Effector CD8-positive, alpha-beta T cell (primary cell): Measurements from ENCODE around the gene KRT84.

Experiments
- DNase-seq: peaks from one replicate; lab custom pipeline; 2025; lab: John Stamatoyannopoulos, UW
- total RNA-seq, 4 experiments: gene quantifications; one replicate each; lab custom pipeline; 2026; lab: John Stamatoyannopoulos, UW

Gene KRT84, protein sequence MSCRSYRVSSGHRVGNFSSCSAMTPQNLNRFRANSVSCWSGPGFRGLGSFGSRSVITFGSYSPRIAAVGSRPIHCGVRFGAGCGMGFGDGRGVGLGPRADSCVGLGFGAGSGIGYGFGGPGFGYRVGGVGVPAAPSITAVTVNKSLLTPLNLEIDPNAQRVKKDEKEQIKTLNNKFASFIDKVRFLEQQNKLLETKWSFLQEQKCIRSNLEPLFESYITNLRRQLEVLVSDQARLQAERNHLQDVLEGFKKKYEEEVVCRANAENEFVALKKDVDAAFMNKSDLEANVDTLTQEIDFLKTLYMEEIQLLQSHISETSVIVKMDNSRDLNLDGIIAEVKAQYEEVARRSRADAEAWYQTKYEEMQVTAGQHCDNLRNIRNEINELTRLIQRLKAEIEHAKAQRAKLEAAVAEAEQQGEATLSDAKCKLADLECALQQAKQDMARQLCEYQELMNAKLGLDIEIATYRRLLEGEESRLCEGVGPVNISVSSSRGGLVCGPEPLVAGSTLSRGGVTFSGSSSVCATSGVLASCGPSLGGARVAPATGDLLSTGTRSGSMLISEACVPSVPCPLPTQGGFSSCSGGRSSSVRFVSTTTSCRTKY
- total RNA-seq: 0 reads per million in 4 experiments

DNA sequence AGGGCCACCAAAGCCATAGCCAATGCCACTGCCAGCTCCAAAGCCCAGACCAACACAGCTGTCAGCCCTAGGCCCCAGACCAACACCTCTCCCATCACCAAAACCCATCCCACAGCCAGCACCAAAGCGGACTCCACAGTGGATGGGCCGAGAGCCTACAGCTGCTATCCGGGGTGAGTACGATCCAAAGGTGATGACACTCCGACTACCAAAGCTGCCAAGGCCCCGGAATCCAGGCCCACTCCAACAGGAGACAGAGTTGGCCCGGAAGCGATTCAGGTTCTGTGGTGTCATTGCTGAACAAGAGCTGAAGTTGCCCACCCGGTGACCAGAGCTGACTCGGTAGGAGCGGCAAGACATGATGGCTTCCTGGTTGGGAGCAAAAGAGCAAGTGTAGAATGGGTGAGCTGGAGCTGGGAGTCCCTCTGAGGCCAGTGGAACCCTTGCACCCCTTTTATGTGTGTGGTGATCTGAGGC is at the start of gene KRT84:
KRT84 (minus strand) TSS at position 427 of the 477 bp plus-strand sequence; CDS start at position 360, 67 bp downstream.
- no peak for DNase-seq

DNA sequence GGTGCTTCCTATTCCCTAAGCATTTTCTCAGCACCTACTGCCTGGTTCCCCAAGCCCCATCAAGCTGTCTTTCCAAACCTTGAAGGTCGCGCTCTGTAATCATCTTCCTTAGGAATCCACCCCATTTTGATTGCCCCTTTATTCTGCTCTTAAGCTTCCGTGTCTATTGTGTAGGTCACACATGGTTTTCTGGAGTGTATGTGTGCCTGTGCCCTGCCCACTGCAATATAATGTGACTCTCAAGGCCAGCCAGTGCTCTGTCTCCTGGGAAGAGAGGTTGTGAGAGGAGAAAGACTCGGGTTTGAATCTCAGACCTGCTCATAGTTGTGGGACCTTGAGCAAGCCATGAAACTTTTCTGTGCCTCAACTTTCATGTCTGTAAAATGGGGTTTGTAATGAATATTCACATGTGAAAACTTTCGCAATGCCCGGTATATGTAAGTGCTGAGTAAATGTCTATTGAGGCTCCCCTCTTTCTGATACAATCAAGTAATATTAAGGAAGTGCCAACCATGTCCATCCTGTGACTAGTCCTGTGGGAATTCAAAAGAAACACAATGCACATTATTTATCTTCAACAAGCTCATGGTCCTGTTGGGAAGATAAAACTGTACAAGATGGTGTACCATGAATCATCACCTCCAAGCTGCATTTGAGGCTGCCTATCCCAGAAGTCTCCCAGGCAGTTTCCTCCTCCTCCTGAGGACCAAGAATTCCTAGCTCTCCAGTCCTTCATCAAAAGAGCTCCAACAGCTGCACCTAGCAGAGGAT is 49.5 kb upstream of the KRT84 start:
- DNase-seq: no peak

GRCh38 chr12:52434081-52434733 is 48.8 kb upstream of the KRT84 start, which contains the start of gene KRT75:
TSS of gene KRT75 (minus strand) at chr12:52434371. CDS start at chr12:52434304, 67 bp downstream.
- DNase-seq: no peak

GRCh38 chr12:52433501-52434080 is 48.1 kb upstream of the KRT84 start:
- no peak for DNase-seq

DNA sequence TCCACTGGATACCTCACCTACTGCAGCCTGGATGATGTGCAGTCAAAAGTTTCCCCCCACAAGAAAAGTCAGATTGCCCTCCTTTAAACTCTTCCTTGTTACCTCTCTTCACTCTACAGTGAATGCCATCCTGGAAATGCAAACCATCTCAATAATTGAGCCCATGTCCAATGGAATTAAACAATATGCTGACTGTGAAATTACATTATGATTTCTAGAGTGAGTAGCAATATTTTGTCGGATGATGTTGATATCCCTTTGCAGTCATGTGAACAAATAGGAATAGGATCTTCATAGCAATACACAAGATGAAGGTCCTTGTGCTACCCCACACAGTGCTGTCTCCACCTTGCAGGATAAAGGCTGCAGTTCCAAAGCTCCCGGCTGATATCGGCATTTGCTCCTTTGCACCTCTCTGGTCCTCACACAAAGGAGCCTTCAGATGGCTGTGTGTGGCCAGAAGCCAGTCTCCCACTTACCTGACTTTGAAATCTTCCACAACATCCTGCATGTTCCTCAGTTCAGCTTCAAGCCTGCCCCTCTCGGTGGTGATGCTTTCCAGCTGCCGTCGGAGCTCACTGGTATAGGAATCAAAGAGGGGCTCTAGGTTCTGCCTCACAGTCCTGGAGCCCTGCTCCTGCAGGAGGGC is 47.2 kb upstream of the KRT84 start:
- DNase-seq: no peak

GRCh38 chr12:52428121-52428520 is 42.7 kb upstream of the KRT84 start:
- DNase-seq: no peak

- no peak for DNase-seq
Measured at GRCh38 chr12:52427083-52427482, 41.6 kb upstream of the KRT84 start.

DNA sequence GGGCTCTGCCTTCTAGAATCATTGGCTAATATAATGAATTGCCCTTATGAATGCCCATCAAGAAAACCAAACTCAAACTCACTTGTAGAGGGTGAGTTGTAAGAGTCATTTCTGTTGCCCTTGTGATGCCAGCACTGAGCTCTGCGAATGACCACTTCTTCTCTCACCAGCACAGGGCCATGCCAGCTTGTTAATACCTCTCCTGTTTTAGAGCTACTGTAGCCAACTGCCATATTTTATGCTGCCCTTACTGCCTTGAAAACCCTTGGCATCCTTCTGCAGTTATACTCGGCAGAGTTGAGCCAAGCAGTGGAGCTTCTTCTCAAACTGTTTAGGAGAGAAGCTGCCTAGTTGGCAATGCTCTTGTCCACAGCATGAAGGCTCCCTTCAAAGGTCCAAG is 40.6 kb upstream of the KRT84 start:
- DNase-seq: no peak

GRCh38 chr12:52425466-52425865 is 40.0 kb upstream of the KRT84 start:
- DNase-seq: no peak

DNA sequence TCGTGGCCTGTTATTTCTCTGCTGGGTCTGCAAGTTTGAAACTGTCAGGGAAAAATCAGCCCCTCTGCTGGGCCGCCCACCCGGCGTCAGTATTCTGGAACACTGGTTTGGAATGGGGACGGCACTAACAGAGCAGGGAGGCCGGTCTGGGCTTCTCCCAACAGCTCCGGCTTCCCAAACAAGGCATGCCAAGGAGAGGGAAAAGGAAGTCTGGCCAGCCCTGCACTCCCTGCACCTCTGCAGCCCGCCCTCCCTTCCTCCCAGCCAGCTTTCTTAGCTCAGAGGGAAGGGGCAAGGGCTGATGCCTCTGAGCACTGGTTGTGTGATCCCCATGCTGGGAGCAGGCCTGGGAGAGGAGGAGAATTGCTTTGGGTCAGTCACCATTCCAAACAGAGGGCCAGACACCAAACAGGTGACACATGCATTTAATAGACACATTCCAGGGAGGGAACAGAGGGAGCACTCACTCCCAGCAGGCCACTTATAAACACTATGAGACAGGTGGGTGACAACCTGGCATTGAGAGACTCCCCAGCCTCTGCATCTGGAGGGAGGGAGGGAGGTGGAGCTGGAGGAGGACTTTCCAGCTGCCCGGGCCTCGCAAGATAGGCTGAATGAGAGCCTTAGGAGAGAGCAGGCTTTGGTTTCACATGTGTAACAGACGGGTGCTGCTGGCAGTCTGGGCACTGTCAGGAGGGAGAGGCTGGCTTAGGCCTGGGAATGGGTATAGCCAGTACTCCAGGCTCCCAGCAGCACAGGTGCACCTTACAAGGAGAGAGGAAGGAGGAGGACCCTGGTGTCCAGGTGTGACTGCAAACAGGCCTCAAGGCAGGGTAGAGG is 38.4 kb upstream of the KRT84 start:
- no peak for DNase-seq

DNA sequence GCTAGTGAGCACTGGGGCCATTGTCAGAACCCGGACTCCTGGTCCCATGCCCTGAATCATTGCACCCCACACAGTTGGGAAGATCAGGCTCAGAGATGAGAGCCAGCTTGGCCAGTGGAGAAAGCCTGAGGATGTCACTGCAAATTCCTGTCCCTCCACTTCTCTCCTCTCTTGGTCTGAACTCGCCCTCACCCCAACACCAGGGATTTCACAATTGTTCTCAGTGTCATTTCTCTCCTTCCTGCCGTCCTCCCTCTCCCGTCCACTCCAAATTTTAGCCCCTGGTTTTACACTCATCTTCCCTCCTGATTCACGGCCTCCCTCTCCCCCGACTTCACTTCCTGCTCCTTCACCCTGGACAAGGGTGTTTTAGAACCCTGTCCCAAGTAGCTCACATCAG is 37.6 kb upstream of the KRT84 start:
- DNase-seq: no peak

- no peak for DNase-seq
Measured at GRCh38 chr12:52419656-52420055, 34.2 kb upstream of the KRT84 start.

DNA sequence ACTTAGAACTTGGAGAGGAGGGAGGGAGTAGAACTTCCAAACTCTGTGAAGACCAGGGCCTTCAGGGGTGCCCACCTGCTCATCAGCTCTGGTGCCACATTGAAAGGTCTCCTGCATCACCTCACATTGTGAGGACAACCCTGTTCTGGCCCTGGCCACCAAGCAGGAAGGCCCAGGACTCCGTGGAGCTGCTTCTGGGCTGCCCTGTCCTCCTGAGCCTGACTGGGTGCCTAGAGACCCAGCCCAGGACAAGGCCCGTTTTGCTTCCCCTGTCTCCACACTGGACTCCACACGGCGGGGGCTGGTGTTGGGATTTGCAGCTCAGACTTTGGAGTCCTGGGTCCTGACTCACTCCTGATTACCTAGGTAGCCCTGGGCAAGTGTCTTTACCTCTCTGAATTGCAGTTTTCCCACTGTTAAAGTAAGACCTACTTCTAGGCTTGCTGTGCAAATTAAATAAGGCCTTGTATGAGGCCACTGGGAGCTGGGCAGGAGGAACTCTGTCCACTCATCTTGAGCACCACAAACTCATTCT is 33.2 kb upstream of the KRT84 start:
- no peak for DNase-seq

DNA sequence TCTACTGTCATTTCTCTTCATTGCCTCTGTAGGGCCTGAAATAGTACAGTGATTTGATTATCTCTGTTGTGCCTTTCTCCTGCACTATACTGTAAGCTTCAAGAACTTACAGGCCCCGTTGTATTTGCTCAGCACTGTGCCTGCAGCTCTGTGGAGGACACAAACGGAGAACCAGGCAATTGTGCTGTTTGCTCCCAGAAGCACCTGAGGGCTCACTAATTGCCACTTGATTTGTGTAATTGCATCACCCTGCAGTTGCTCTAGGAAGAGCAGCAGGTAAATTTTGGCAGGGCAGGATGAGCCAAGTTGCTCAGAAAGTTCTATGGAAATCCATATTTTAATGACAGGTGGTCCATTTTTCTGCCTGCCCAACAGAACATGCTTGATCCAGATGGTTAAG is 32.3 kb upstream of the KRT84 start:
- no peak for DNase-seq

DNA sequence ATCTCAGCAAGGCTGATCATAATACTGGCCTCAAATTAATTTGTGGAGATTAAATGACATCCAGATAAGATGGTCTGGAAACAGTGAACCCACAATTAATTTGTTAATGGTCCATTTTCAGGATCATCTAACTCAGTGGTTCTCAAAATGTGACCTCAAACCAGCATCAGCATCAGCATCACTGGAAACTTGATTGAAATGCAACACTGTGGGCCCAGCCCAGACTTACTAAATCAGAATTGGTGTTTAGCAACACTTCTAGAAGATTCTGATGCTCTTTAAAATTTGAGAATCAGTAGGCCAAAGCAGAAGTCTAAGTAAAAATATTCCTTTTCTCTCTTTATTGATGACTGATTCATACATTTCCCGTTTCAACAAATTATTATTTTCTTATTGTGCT is 31.3 kb upstream of the KRT84 start:
- no peak for DNase-seq

- DNase-seq: no peak
Measured at GRCh38 chr12:52415870-52416750, 30.7 kb upstream of the KRT84 start.

DNA sequence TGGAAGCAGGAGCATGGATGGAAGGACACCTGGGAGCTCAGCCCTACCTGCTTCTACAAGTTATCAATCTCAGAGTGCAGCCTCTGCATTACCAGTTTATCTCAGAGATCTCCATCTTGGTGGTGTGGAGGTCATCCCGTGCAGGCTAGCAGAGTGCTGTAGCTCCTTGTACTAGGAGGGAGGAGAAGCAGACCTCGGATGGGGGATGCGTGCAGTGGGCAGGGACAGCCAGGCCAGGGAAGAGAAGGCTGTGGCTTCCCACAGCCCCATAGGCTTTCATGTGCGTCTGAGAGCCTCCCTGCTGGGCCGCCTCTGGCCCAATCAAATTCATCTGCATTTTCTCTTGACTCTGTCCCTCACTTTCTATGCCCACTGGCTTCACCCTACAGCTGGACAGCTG is 29.5 kb upstream of the KRT84 start:
- no peak for DNase-seq

DNA sequence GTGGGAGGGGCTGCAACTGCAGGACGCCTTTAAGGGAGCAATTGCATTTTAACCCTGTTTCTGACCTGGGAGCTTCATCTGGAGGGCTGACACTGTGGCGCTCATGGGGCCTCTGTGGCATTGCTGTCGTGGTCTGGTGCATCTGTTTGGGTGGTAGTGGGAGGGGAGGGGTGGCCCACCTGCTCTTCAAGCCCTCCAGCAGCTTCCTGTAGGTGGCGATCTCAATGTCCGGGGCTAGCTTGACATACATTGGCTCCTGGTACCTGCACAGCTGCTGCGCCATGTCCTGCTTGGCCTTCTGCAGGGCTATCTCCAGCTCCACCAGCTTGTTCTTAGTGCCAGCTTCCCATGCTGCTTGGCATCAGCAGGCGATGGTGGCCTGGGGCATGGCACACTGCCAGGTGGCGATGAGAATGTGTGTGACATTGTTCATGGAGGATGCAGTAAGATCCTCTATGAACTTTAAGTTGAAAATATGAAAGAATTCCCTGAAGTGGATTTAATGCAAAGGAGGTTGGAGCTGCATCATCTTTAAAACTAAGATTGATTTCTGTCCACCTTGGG is 28.4 kb upstream of the KRT84 start:
- DNase-seq: no peak

- DNase-seq: no peak
Measured at GRCh38 chr12:52413202-52413601, 27.8 kb upstream of the KRT84 start.
